Panc1 (cell line): ENCODE measurements around the gene CAV1. TPM values are rescaled to one million over a fixed set of nuclear protein-coding genes. Genes with fewer than 3 reads are reported as not detected.

Experiments
- ATAC-seq: fragments of 200-7000 bp; cut with Tn5 transposase; 2 replicates; pipeline ENCODE4 v1.9.1; 2020; ENCODE audit warnings: mild to moderate bottlenecking, moderate library complexity
- Bru-seq: library from RNA; stranded (reverse); fragments of 400-500 nt; gene quantifications from one replicate; lab custom pipeline; 2021; lab: Mats Ljungman, UMichigan
- BruChase-seq, 2 experiments: library from RNA; stranded (reverse); fragments of 400-500 nt; gene quantifications; one replicate each; lab custom pipeline; 2021; lab: Mats Ljungman, UMichigan
- BruUV-seq: library from RNA; stranded (reverse); fragments of 400-500 nt; replicated peaks from 2 replicates; lab custom pipeline; 2021; lab: Mats Ljungman, UMichigan
- CTCF ChIA-PET: fragments of 300-600 bp; sonication (Branson Sonifier 250); formaldehyde crosslinking; loops from one replicate; lab custom pipeline; 2022; ENCODE audit warnings: antibody characterized with exemption; lab: Charles Lee
- POLR2A ChIA-PET: fragments of 300-600 bp; sonication (Branson Sonifier 250); formaldehyde crosslinking; loops from one replicate; lab custom pipeline; 2022; ENCODE audit warnings: antibody characterized with exemption; lab: Charles Lee
- DNase-seq: peaks from one replicate; pipeline ENCODE4 v3.0.0-alpha.2; 2010; ENCODE audit warnings: low read depth, low spot score
- H3K27ac ChIP-seq: 2 replicates; pipeline ENCODE4 v1.5.1; 2011; ENCODE audit warnings: mild to moderate bottlenecking, low read length, inconsistent platforms
- H3K27me3 ChIP-seq: fragments of 200-500 bp; sonication (Bioruptor generic); 2 replicates; pipeline ENCODE4 v1.6.0; 2014; ENCODE audit warnings: low read length, inconsistent platforms; ENCODE audit not compliant: control insufficient read depth, insufficient read depth
- H3K36me3 ChIP-seq: fragments of 200-500 bp; sonication (Bioruptor generic); 2 replicates; pipeline ENCODE4 v1.5.1; 2014; ENCODE audit warnings: inconsistent platforms, mild to moderate bottlenecking, low read length, moderate library complexity; ENCODE audit not compliant: control insufficient read depth, insufficient read depth
- H3K4me1 ChIP-seq: 2 replicates; pipeline ENCODE4 v1.5.1; 2011; ENCODE audit warnings: inconsistent platforms, mild to moderate bottlenecking, low read length, moderate library complexity; ENCODE audit not compliant: control insufficient read depth, insufficient read depth
- H3K4me3 ChIP-seq, 2 experiments: 2 replicates each; pipeline ENCODE4 v1.5.1; 2011 to 2012; ENCODE audit warnings: low read depth in 2 of 2, low read length in 2 of 2, mild to moderate bottlenecking in 2 of 2, inconsistent platforms in 1 of 2, moderate library complexity in 1 of 2
- H3K9me3 ChIP-seq: fragments of 200-500 bp; sonication (Bioruptor generic); 2 replicates; pipeline ENCODE4 v1.5.1; 2014; ENCODE audit warnings: low read depth, mild to moderate bottlenecking, inconsistent platforms, low read length, moderate library complexity; ENCODE audit not compliant: control insufficient read depth, insufficient read depth
- CTCF ChIP-seq: fragments of 450-650 bp; IDR thresholded peaks from 2 replicates; pipeline ENCODE4 v1.5.1; 2017; ENCODE audit warnings: mild to moderate bottlenecking
- POLR2AphosphoS5 ChIP-seq: IDR thresholded peaks from 2 replicates; pipeline ENCODE4 v1.6.1; 2012; ENCODE audit warnings: mild to moderate bottlenecking, low read depth, low read length, moderate library complexity
- REST ChIP-seq, 2 experiments: IDR thresholded peaks; 2 replicates each; pipeline ENCODE4 v1.6.1; 2011 to 2012; ENCODE audit warnings: low read depth in 2 of 2, control low read depth in 1 of 2, low read length in 1 of 2, mild to moderate bottlenecking in 1 of 2, moderate library complexity in 1 of 2; ENCODE audit not compliant: insufficient read depth in 1 of 2
- SIN3A ChIP-seq: IDR thresholded peaks from 2 replicates; pipeline ENCODE4 v1.6.1; 2012; ENCODE audit warnings: low read depth, mild to moderate bottlenecking, low read length, moderate library complexity, borderline replicate concordance; ENCODE audit not compliant: insufficient read depth
- TCF7L2 ChIP-seq: IDR thresholded peaks from 2 replicates; pipeline ENCODE4 v1.6.1; 2011; ENCODE audit warnings: mild to moderate bottlenecking, low read depth, low read length, inconsistent platforms
- in situ Hi-C: cut with HindIII; loops from 2 replicates; pipeline ENCODE4 v1.10.0; 2016; ENCODE audit warnings: low sequenced_read_pairs, low pct_unique_long_range_greater_than_20kb
- intact Hi-C: fragments of 100-400 bp; cut with micrococcal nuclease; formaldehyde crosslinking; loops from one replicate; pipeline ENCODE4 v1.10.0; 2022; ENCODE audit not compliant: unreplicated experiment
- long read RNA-seq: library from polyadenylated mRNA; unstranded; transcript quantifications from one replicate; pipeline ENCODE4 v2.0.0, GENCODE V29; 2021; ENCODE audit not compliant: unreplicated experiment
- polyA plus RNA-seq: library from polyadenylated mRNA; unstranded; fragments of >200 nt; gene quantifications from one replicate; pipeline ENCODE4 v1.2.1, GENCODE V29; 2012; ENCODE audit warnings: missing spikeins; ENCODE audit not compliant: insufficient read length
- total RNA-seq: library from RNA; stranded (reverse); gene quantifications from one replicate; pipeline ENCODE4 v1.2.1, GENCODE V29; 2021; ENCODE audit not compliant: unreplicated experiment

Gene CAV1
- total RNA-seq (496 TPM), Bru-seq, nascent RNA (percentile 99 among the genes with signal in this experiment), BruChase-seq, experiment 1, labeled RNA remaining after a 2-hour chase (percentile 97 among the genes with signal in this experiment), BruChase-seq, experiment 2, labeled RNA remaining after a 6-hour chase (percentile 99 among the genes with signal in this experiment)
- 465 TPM for polyA plus RNA-seq
- long read RNA-seq, transcript CAV1-203 (3 exons, 845 nt): minor isoform, 37 of 772 reads
- long read RNA-seq, transcript CAV1-202 (2 exons, 2,628 nt): major isoform, 516 of 772 reads
- long read RNA-seq, transcript CAV1-206 (3 exons, 1,653 nt): minor isoform, 56 of 772 reads
- long read RNA-seq, transcript CAV1-201 (3 exons, 2,704 nt): minor isoform, 53 of 772 reads
- long read RNA-seq, partial matches to known transcripts: 0 of 772 reads
- long read RNA-seq, other reads (novel, unspliced or antisense): 106 of 772 reads

GRCh38 chr7:116524609-116525297 lies at the start of gene CAV1:
CAV1 (plus strand) TSS chr7:116525036; CDS start chr7:116525063, 27 bp downstream.
- Histone ChIP-seq H3K27me3 (no peaks in the 10 kb centered on the region), H3K9me3 (no peaks in the 10 kb centered on the region), H3K4me1 (peaks cover 67% of the 10 kb centered on the region), H3K36me3 (peaks cover 22% of the 10 kb centered on the region), H3K27ac (peak within 1 kb of the TSS; percentile 99), H3K4me3 (peak within 1 kb of the TSS; percentile 78 to 90)
- intact Hi-C loops: loop anchor here (2.0 to 10.0 kb wide), 3 partner anchors 100 to 266 kb away; no protein-coding TSS in a partner anchor
- CTCF ChIA-PET: interaction anchor here (0.6 kb wide), 1 partner anchor 874 kb away, joined by 5 read pairs; no protein-coding TSS in a partner anchor
- DNase-seq: peak; percentile 95
- in situ Hi-C loops: no loop called here
- TF ChIP-seq POLR2AphosphoS5: peak; percentile 89
- TF ChIP-seq TCF7L2: no peak
- TF ChIP-seq SIN3A: peak; percentile 71; the same call in 1 of the 2 replicates
- no peak for TF ChIP-seq REST (IDR thresholded peaks at IDR 0.05; ENCODE audit: insufficient read depth in 1 of 2, low read depth in 2 of 2, low read length in 1 of 2)
- peak; percentile 40; the same call in 1 of the 2 replicates for TF ChIP-seq CTCF
- ATAC-seq: peak; percentile 78
- POLR2A ChIA-PET: interaction anchor here (2.7 kb wide), 1 partner anchor 13 kb away, joined by 13 read pairs; no protein-coding TSS in a partner anchor
- BruUV-seq: no TSS peak

GRCh38 chr7:116477625-116478024 lies 47.2 kb upstream of the CAV1 start:
- ChIA-PET POLR2A (no interaction called here), CTCF (no interaction called here)
- Histone ChIP-seq H3K27me3 (no peaks in the 10 kb centered on the region), H3K27ac (peak overlapping the region; percentile 52; the same call in 1 of the 2 replicates), H3K36me3 (no peaks in the 10 kb centered on the region; the same call in 1 of the 2 replicates), H3K4me3 (no peak overlapping the region), H3K9me3 (no peaks in the 10 kb centered on the region), H3K4me1 (peaks cover 4% of the 10 kb centered on the region)
- in situ Hi-C loops (no loop called here), intact Hi-C loops (no loop called here)
- no peak for TF ChIP-seq TCF7L2
- no peak for TF ChIP-seq SIN3A
- no peak for TF ChIP-seq REST (IDR thresholded peaks at IDR 0.05; ENCODE audit: insufficient read depth in 1 of 2, low read depth in 2 of 2, low read length in 1 of 2)
- no peak for TF ChIP-seq CTCF
- TF ChIP-seq POLR2AphosphoS5: no peak
- no TSS peak for BruUV-seq
- ATAC-seq (peak; percentile 68), DNase-seq (no peak)
